Measurements from ENCODE around the gene TAF4B. TPM values are rescaled to one million over a fixed set of nuclear protein-coding genes. Genes with fewer than 3 reads are reported as not detected.

TAF4B gene
- total and polyA plus RNA-seq, 9 of the 15 experiments (the other 6 are each of a cell fraction or from before 2014, with no cell fraction given) = 4.5 to 25.3 (median 20.5) TPM

DNA sequence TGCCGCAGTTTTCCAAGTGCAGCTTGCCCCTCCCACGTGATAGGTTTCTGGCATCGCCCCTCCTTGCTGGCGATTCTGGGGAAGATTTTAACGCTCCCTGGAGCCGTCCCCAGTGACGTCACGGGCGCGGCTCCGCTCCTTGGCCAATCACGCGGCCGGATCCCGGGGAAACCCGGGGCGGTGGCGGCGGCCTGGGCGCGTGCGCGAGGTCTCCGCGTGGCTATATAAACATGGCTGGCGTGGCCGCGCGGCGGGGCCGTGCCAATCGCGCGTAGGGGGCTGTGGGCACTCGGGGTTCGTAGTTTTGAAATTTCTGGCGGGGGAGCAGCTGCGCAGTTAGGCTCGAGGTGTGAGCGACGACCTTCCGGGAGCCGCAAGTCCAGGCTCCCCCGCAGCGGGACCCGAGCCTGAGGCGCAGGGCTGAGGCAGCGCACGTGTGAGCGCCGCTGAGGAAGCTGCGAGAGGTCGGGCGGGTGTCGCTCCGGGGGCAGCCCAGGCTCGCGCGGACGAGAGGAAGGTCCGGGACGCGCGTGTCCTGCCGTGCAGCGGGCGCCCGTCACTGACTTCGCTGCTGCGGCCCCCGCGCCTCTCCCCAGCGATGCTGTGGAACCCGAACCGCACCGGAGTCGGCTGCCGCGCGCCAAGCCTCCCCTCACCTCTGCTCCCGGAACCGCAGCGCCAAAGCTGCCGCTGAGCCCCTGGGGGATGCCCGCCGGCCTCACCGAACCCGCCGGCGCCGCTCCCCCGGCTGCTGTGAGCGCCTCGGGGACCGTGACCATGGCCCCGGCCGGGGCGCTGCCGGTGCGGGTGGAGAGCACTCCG lies at the start of gene TAF4B (continued):
- TF ChIP-seq HNRNPL (IDR thresholded peaks at IDR 0.05; ENCODE audit: low read depth, low read length) (peak; percentile 86), ZNF184 (CRISPR knock-in tag; IDR thresholded peaks at IDR 0.05) (no peak), ZNF507 (tag; conservative IDR thresholded peaks at IDR 0.05) (no peak), SMC3 (conservative IDR thresholded peaks at IDR 0.05; ENCODE audit: insufficient read depth, low read depth, low read length) (no peak), ZC3H11A (IDR thresholded peaks at IDR 0.05; ENCODE audit: low read depth, low read length) (no peak), FOXJ2 (tag; IDR thresholded peaks at IDR 0.05) (peak; percentile 88), ELK3 (CRISPR knock-in tag; IDR thresholded peaks at IDR 0.05) (no peak), RNF2 (IDR thresholded peaks at IDR 0.05) (peak; percentile 44; the same call in 1 of the 2 replicates), RBM39 (optimal IDR thresholded peaks at IDR 0.05; ENCODE audit: low read depth, low read length) (no peak), ARID2 (IDR thresholded peaks at IDR 0.05) (no peak), CBFA2T2 (conservative IDR thresholded peaks at IDR 0.05) (peak; percentile 38; the same call in 1 of the 2 replicates), ZKSCAN8 (CRISPR knock-in tag; IDR thresholded peaks at IDR 0.05) (no peak), ZEB2 (IDR thresholded peaks at IDR 0.05) (peak; percentile 17; the same call in 1 of the 2 replicates), KLF10 (CRISPR knock-in tag; IDR thresholded peaks at IDR 0.05) (no peak), IFI16 (CRISPR knock-in tag; IDR thresholded peaks at IDR 0.05) (no peak), SIN3A (IDR thresholded peaks at IDR 0.05; ENCODE audit: borderline replicate concordance in 2 of 2, control insufficient read depth in 1 of 2, low read depth in 2 of 2, low read length in 2 of 2) (peak; percentile 82 to 94; a peak in 3 of 4 replicates), CTBP1 (IDR thresholded peaks at IDR 0.05; ENCODE audit: borderline replicate concordance) (peak; percentile 83), GTF2E2 (tag; IDR thresholded peaks at IDR 0.05) (no peak), GATAD2A (IDR thresholded peaks at IDR 0.05) (0 out of 2 replicates have a peak, but pooled peaks have one; percentile 53), ZNF589 (CRISPR knock-in tag; IDR thresholded peaks at IDR 0.05; ENCODE audit: low read depth) (0 out of 2 replicates have a peak, but pooled peaks have one; percentile 70), POU5F1 (IDR thresholded peaks at IDR 0.05; ENCODE audit: borderline replicate concordance, low read depth, low read length, partially characterized antibody) (no peak), E2F4 (CRISPR knock-in tag; IDR thresholded peaks at IDR 0.05; ENCODE audit: low read depth) (no peak), SIRT6 (IDR thresholded peaks at IDR 0.05; ENCODE audit: low read depth, low read length) (no peak), STAG1 (CRISPR knock-in tag; IDR thresholded peaks at IDR 0.05; ENCODE audit: borderline replicate concordance) (no peak)
- TF ChIP-seq, protein P1, sequence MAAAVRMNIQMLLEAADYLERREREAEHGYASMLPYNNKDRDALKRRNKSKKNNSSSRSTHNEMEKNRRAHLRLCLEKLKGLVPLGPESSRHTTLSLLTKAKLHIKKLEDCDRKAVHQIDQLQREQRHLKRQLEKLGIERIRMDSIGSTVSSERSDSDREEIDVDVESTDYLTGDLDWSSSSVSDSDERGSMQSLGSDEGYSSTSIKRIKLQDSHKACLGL (CRISPR knock-in tag; IDR thresholded peaks at IDR 0.05; ENCODE audit: borderline replicate concordance, poor library complexity, severe bottlenecking) = peak; percentile 70
